Activated naive CD4-positive, alpha-beta T cell treated with anti-CD3 and anti-CD28 coated beads for 36 hours (primary cell): ENCODE results near the gene SFXN5. TPM values are rescaled to one million over a fixed set of nuclear protein-coding genes. Genes with fewer than 3 reads are reported as not detected.

Source experiments
- CTCF ChIA-PET: fragments of 350-600 bp; sonication (Branson Sonifier 250); formaldehyde crosslinking; loops from one replicate; lab custom pipeline; 2021; ENCODE audit warnings: antibody characterized with exemption; lab: Charles Lee
- DNase-seq: peaks from one replicate; pipeline ENCODE4 v3.0.0-alpha.2; 2020
- H3K27ac Mint-ChIP-seq: one replicate; pipeline ENCODE4 v1.8.0; 2021; ENCODE audit warnings: mild to moderate bottlenecking, mixed read lengths
- H3K27me3 Mint-ChIP-seq: one replicate; pipeline ENCODE4 v1.8.0; 2021; ENCODE audit warnings: low read depth, mixed read lengths
- H3K36me3 Mint-ChIP-seq: one replicate; pipeline ENCODE4 v1.8.0; 2021; ENCODE audit warnings: low read depth, mixed read lengths
- H3K4me1 Mint-ChIP-seq: one replicate; pipeline ENCODE4 v1.8.0; 2021; ENCODE audit warnings: low read depth, mixed read lengths
- H3K4me3 Mint-ChIP-seq: one replicate; pipeline ENCODE4 v1.8.0; 2021; ENCODE audit warnings: mild to moderate bottlenecking, moderate library complexity, mixed read lengths
- H3K9me3 Mint-ChIP-seq: one replicate; pipeline ENCODE4 v1.8.0; 2021; ENCODE audit warnings: mixed read lengths
- intact Hi-C: fragments of 100-400 bp; cut with micrococcal nuclease; formaldehyde crosslinking; loops from one replicate; pipeline ENCODE4 v1.15.1; 2023
- total RNA-seq, 2 experiments: library from RNA; stranded (reverse); gene quantifications; one replicate each; pipeline ENCODE4 v1.2.3, GENCODE V29; 2021

The SFXN5 gene
- total RNA-seq, 2 experiments from 2014 or later = 5.3 to 6.8 TPM

DNA sequence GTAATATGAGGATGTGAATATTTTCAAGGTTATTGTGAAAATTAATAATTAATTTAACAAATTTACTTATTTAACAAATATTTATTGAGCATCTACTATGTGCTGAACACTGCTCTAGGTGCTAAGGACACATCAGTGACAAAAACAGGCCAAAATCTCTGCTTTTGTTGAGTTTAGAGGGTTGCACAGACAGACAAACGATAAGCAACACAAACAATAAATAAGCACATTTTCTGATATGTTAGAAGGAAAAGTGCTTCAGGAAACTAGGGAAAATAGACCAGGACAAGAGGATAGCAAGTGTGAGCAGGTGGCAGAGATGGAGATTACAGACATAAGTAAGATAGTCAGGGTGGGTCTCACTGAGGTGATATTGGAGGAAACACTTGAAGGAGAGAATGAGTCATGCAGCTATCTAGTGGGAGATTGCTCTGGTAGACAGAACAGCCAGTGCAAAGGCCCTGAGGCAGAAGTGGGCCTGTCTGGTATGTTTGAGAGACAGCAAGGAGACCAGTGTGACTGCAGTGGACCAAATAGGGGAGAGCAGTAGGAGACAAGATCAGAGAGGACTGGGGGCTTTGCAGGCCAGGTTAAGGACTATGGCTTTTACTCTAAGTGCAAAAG lies 38.3 kb downstream of the SFXN5 start:
- Mint-ChIP-seq H3K4me1 (no peaks in the 10 kb centered on the region), H3K9me3 (no peaks in the 10 kb centered on the region), H3K36me3 (no peaks in the 10 kb centered on the region), H3K4me3 (no peak overlapping the region), H3K27me3 (no peaks in the 10 kb centered on the region), H3K27ac (no peak overlapping the region)
- CTCF ChIA-PET = interaction anchor here (1.4 kb wide), 1 partner anchor 144 kb away, joined by 4 read pairs; no protein-coding TSS in a partner anchor
- intact Hi-C loops = no loop called here
- DNase-seq = no peak

DNA sequence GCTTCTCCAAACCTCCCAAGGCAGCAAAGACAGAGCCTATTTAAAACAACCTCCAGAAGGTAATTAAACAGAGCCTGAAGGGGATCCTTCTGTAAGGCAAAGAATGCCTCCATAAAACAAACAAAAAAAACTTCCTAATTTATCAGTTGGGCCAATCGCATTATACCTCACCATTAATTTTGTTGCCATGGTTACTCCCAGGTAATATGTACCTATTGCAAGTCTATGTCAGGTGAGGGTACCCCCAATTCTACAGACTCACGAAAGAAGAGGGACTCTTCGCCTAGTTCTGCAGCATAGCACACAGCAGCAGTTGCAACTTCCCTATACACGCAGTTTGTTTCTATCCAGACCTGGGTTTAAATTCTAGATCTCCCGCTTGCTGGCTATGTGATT lies 38.8 kb downstream of the SFXN5 start:
- no peak for DNase-seq
- Mint-ChIP-seq H3K27me3 (no peaks in the 10 kb centered on the region), H3K36me3 (no peaks in the 10 kb centered on the region), H3K4me1 (no peaks in the 10 kb centered on the region), H3K4me3 (no peak overlapping the region), H3K9me3 (no peaks in the 10 kb centered on the region), H3K27ac (no peak overlapping the region)
- intact Hi-C loops = no loop called here
- CTCF ChIA-PET = no interaction called here

DNA sequence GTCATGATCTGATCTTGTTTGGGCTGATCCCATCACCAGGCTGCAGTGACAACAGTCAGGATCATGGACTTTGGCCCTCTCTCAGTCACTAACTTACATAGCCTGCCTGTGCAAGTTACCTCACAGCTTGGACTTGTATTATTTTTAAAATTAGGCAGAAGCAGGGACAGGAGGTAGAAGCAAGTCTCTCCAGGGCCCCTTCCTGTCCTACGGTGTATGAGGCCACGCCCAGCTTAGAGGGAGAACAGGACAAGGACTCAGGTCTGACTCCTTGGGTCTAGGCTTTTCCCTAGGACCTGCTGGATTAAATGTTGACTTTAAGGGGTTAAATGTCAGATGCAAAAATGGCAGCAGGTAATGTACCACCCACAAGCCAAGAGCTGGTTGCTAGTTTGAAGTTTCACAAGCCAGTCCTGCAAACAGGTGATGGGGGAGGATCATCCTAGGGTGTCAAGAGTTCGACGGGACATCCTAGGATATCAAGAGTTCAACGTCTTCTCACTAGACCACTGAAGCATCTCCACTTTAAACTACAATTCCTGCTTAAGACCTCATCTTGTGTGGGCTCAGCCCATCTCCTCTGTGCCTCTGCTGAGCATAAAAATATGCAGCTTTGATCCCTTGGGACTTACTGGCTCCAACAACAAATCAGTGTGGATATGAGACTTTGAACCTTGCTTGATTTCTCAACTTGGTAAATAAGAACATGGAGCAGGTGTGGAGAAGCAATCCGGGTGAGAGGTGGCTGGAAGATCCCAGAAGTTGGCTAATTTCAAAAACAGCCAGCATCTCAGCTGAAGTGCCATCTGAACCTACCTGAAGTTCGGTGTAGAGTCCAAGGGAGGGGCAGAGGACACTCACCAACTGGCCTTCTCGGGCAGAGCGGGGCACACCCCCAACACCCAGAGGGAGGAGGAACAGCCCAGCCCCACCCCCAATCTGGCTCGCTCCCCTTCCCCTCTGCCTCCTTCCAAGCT lies 39.5 kb downstream of the SFXN5 start:
- Mint-ChIP-seq H3K9me3 (no peaks in the 10 kb centered on the region), H3K36me3 (no peaks in the 10 kb centered on the region), H3K4me1 (no peaks in the 10 kb centered on the region), H3K27ac (no peak overlapping the region), H3K4me3 (no peak overlapping the region), H3K27me3 (no peaks in the 10 kb centered on the region)
- intact Hi-C loops = no loop called here
- no peak for DNase-seq
- CTCF ChIA-PET = interaction anchor here (0.5 to 1.1 kb wide), 2 partner anchors 8 to 25 kb away, joined by 3 read pairs; no protein-coding TSS in a partner anchor

DNA sequence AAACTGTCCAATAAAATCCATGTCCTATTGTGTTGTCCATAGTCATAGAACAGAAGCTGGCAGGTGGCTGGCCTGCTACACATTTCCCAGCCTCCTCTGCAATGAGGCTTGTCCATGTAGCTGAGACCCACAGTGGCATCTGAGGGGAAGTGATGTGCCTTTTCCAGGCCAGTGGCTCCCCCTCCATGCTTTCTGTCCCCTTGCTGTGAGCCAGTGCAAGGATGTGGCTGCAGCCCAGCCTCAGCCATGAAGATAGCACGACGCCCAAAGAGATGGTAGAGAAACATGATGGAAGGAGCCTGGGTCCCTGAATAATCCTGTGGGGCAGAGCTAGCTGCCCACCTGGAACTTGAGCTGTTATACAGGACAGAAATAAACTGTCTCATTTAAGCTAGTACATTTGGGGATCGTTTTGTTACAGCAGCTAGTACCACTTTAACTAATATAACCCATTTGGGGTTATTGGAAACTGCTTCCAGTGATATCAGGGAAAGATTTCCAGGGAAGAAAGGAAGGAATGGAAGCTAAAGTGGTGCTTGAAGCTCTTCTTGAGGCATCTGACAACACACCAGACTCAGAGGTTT lies 40.3 kb downstream of the SFXN5 start:
- CTCF ChIA-PET = interaction anchor here (1.1 kb wide), 1 partner anchor 8 kb away, joined by 3 read pairs; no protein-coding TSS in a partner anchor
- Mint-ChIP-seq H3K36me3 (no peaks in the 10 kb centered on the region), H3K27me3 (no peaks in the 10 kb centered on the region), H3K4me3 (no peak overlapping the region), H3K27ac (no peak overlapping the region), H3K9me3 (no peaks in the 10 kb centered on the region), H3K4me1 (no peaks in the 10 kb centered on the region)
- no peak for DNase-seq
- intact Hi-C loops = no loop called here

- Mint-ChIP-seq H3K4me1 (no peaks in the 10 kb centered on the region), H3K27ac (no peak overlapping the region)
These were observed 42.7 kb downstream of the SFXN5 start for GRCh38 chr2:73028841-73029240.

GRCh38 chr2:73027340-73027739 lies 44.2 kb downstream of the SFXN5 start:
- no peak overlapping the region for H3K4me3 Mint-ChIP-seq
- no peaks in the 10 kb centered on the region for H3K27me3 Mint-ChIP-seq
- DNase-seq = no peak
- intact Hi-C loops = no loop called here
- H3K36me3 Mint-ChIP-seq = no peaks in the 10 kb centered on the region
- H3K27ac Mint-ChIP-seq = no peak overlapping the region
- no peaks in the 10 kb centered on the region for H3K9me3 Mint-ChIP-seq
- CTCF ChIA-PET = interaction anchor here (0.5 kb wide), 1 partner anchor 58 kb away, joined by 3 read pairs; no protein-coding TSS in a partner anchor
- H3K4me1 Mint-ChIP-seq = no peaks in the 10 kb centered on the region

More at GRCh38 chr2:73028841-73029240, 42.7 kb downstream of the SFXN5 start:
- no peak for DNase-seq
- CTCF ChIA-PET = no interaction called here
- Mint-ChIP-seq H3K4me3 (no peak overlapping the region), H3K27me3 (no peaks in the 10 kb centered on the region), H3K9me3 (no peaks in the 10 kb centered on the region), H3K36me3 (no peaks in the 10 kb centered on the region)
- intact Hi-C loops = no loop called here

DNA sequence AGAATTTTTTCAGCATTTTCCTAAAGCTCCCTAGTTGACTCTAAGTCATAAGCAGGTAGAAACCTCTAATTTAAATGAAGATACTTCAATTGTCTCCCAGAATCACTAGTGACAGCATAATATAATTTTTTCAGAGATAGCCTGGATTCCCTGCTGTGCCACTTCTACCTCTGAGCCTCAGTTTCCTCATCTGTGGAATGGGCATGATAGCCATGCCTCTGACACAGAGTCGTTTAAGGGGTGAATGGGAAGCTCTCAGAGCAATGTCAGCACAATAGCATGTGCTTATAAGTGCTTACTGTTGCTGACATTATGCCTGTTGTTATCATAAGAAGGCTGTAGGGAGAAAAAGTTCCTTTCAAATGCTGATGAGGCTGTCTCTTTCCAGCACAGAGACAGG lies 48.0 kb downstream of the SFXN5 start:
- H3K4me3 Mint-ChIP-seq = no peak overlapping the region
- intact Hi-C loops = no loop called here
- no peaks in the 10 kb centered on the region for H3K4me1 Mint-ChIP-seq
- no peaks in the 10 kb centered on the region for H3K9me3 Mint-ChIP-seq
- H3K27ac Mint-ChIP-seq = no peak overlapping the region
- DNase-seq = no peak
- no peaks in the 10 kb centered on the region for H3K36me3 Mint-ChIP-seq
- no peaks in the 10 kb centered on the region for H3K27me3 Mint-ChIP-seq
- CTCF ChIA-PET = no interaction called here

DNA sequence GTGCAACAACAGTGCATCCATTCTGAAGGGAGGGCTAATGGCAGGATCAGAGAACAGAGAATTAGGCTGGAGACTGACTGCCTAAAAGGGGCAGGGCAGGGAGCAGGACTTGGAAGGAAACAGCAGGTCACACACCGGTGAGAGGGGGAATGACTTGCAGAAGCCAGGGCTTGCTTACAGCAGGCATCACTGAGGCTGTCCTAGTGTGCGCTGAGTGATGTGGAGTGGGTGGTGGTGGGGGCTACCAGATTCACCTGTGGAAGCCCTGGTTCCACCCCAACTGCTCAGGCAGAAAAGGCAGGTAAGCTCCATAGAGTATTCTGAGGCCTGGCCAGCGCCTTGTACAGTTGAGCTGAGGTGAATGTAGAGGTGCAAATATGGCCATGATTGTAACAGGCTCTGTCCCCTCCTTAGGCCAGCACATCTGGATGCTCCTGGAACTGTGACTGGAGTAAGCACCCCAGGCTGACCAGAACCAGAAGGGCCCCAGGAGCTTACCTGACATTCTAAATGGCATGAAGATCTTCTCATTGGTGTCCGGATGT lies 49.4 kb downstream of the SFXN5 start:
- H3K27ac Mint-ChIP-seq = no peak overlapping the region
- H3K9me3 Mint-ChIP-seq = no peaks in the 10 kb centered on the region
- H3K4me1 Mint-ChIP-seq = no peaks in the 10 kb centered on the region
- no peaks in the 10 kb centered on the region for H3K36me3 Mint-ChIP-seq
- no peak overlapping the region for H3K4me3 Mint-ChIP-seq
- CTCF ChIA-PET = interaction anchor here (0.6 to 1.6 kb wide), 2 partner anchors 48 to 254 kb away, joined by 3 to 5 read pairs; no protein-coding TSS in a partner anchor
- intact Hi-C loops = no loop called here
- H3K27me3 Mint-ChIP-seq = no peaks in the 10 kb centered on the region
- DNase-seq = no peak

DNA sequence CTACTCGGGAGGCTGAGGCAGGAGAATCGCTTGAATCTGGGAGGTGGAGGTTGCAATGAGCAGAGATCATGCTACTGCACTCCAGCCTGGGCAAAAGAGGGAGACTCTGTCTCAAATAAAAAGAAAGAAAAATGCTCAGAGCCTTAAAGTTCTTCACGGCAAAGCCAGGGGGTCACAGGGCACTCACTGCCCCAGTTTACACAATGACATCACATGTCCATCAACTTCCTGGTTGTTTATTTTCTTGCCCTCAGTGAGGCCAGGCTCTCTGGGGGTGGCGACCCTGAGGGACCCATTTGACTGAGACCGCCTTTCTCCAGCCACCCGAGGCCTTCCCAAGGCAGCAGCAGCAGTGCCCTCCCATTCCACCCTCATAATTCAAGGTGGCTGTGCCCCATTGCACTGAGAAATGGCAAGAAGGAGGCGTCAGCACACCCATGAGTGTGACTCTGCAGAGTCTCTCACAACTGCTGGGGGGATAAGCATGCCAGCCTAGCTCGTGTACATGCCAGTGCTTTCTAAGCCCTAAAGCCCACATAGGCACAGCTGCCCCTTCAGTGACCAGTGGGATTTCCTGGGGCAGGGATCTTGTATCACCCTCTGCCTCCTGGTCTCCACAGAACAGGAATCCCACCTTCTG lies 50.0 kb downstream of the SFXN5 start:
- CTCF ChIA-PET = interaction anchor here (1.6 kb wide), 1 partner anchor 47 kb away, joined by 5 read pairs; no protein-coding TSS in a partner anchor
- H3K4me1 Mint-ChIP-seq = no peaks in the 10 kb centered on the region
- no peaks in the 10 kb centered on the region for H3K27me3 Mint-ChIP-seq
- no peaks in the 10 kb centered on the region for H3K36me3 Mint-ChIP-seq
- H3K9me3 Mint-ChIP-seq = no peaks in the 10 kb centered on the region
- H3K27ac Mint-ChIP-seq = no peak overlapping the region
- intact Hi-C loops = no loop called here
- no peak overlapping the region for H3K4me3 Mint-ChIP-seq
- DNase-seq = no peak

DNA sequence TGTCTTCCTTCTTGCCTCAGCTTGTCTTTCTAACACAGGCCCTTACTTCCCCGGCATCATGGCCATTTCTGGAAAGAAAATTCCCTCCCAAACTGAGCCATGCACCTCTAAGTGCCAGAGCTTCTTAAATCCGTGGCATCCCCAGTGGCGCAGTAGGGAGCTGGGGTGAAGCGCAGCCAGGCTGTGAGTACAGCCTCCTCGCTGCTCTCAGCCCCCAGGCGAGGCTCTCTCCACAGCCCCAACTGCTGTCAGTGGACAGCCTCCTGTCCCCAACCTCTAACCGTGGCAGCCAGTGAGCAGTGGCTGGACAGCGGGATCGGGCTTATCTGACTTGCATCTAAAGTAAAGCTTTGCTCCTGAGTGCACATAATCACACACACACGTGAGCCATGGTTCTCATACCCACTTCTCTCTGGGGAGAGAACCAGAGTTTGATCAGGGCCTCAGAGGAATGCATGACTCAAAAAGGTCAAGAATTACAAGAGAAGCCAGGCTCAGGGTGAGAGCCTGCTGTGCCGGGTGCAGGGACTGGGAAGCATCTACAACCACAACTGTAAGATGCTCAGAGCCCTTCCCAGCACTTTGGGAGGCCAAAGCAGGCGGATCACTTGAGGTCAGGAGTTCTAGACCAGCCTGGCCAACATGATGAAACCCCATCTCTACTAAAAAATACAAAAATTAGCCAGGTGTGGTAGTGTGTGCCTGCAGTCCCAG lies 50.7 kb downstream of the SFXN5 start:
- Mint-ChIP-seq H3K9me3 (no peaks in the 10 kb centered on the region), H3K4me3 (no peak overlapping the region), H3K27me3 (no peaks in the 10 kb centered on the region), H3K36me3 (no peaks in the 10 kb centered on the region), H3K4me1 (no peaks in the 10 kb centered on the region), H3K27ac (no peak overlapping the region)
- intact Hi-C loops = no loop called here
- CTCF ChIA-PET = interaction anchor here (1.6 kb wide), 1 partner anchor 46 kb away, joined by 5 read pairs; no protein-coding TSS in a partner anchor
- no peak for DNase-seq

DNA sequence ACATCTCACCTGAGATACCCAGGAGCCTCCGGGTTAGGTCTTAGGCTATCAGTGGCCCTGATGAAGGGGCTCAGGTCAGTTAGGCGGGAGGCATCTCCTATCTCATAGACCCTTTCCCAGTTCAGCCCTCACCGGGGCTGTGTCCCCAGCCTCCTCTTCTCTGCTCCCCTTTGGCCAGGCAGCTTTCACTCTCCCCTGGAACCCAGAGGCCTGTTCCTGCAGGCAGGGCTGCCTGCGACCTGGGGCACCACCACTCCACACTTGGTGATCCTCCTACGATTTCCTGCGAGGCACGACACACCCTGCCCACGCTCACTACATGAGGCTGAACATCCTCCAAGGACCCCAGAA lies 51.2 kb downstream of the SFXN5 start:
- H3K4me1 Mint-ChIP-seq = no peaks in the 10 kb centered on the region
- H3K4me3 Mint-ChIP-seq = no peak overlapping the region
- intact Hi-C loops = no loop called here
- no peaks in the 10 kb centered on the region for H3K27me3 Mint-ChIP-seq
- no peaks in the 10 kb centered on the region for H3K9me3 Mint-ChIP-seq
- DNase-seq = no peak
- H3K27ac Mint-ChIP-seq = no peak overlapping the region
- H3K36me3 Mint-ChIP-seq = no peaks in the 10 kb centered on the region
- CTCF ChIA-PET = no interaction called here
